Stimulated activated CD8-positive, alpha-beta memory T cell treated with anti-CD3 and anti-CD28 coated beads, Interleukin-7, amount 100 ng/mL, for 48 hours (primary cell): Measurements from ENCODE around the gene PLA2G4B.

ENCODE experiments used
- DNase-seq, 2 donors: peaks; one replicate each; pipeline ENCODE4 v3.0.0-alpha.2; 2020; ENCODE audit warnings: low read depth in 1 of 2; ENCODE audit errors: extremely low read depth in 1 of 2

The PLA2G4B gene

GRCh38 chr15:41869770-41870688 lies 31.4 kb downstream of the PLA2G4B start:
- no peak for DNase-seq

- DNase-seq: peak; percentile 36 to 65
These were observed 32.0 kb downstream of the PLA2G4B start for GRCh38 chr15:41870689-41871081.

DNA sequence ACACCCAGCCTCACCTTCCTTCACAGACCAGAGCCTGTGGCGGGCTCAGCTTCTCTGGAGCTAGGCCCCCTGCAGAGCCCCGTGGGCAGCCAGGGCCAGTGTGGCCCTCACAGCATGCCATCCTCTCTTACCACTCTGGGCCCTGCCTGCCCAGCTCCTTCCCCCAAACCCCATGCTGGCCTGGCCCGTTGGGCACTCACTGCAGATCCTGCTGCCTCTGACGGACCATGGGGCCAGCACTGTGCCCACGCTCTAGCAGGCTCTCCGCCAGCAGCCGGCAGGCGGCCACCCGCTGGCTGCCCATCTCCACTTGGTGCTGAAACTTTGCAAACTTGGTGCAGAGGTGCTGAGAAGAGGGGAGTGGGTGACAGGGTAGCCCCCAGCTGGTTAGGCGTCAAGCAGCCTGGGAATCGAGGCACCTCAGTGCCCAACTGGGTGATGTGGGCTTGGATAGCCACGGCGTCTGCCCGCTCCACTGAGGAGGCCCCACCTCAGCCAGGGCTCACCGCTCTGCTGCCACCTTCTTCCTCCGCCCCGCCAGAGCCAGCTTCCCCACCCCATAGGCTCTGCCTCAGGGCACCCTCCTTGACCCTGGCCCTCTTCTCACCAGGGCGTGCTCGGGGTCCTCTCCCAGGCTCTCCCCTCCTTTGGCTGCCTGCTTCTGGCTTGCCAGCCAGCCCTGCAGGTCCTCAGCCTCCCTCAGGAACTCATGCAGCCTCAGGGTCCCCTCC lies 32.7 kb downstream of the PLA2G4B start:
- no peak for DNase-seq

- DNase-seq: no peak
These were observed 33.6 kb downstream of the PLA2G4B start for GRCh38 chr15:41872166-41872747.

DNA sequence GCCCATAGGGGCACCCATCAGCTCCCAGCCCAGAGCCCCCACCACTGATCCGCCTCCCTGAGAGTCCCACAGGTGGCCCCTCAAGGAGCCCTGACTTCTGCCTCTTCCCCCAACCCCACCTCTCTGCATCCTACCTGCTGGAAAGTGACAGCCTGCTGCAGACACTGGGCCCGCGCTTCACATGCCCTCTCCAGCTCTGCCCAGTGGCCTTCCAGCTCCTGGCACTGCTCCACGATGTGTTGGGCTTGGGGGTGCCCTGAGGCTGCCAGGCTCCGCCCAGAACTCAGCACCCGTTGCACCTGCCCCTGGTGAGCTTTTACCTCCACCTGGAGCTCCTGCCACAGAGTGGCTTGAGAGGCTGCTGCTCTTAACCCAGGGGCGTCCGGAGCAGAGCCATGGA lies 35.1 kb downstream of the PLA2G4B start:
- no peak for DNase-seq

DNA sequence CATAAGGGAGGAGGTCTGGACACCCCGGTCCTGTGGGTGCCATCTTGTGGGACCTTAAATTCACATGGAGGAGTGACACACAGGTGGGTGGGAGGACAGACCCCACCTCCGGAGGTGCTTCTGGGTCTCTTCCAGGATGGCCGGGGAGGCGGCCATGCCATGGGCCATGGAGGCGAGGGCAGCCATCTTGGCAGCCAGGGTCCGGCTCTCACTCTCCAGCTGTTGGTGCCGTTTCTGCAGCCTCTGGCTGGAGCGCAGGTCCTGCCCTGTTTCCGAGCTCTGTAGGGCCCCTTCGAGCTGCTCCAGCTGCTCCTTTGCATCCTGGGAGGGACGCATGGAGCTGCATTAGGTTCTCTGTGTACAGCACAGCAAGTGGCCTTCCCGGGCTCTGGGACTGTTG lies 36.1 kb downstream of the PLA2G4B start:
- no peak for DNase-seq

DNA sequence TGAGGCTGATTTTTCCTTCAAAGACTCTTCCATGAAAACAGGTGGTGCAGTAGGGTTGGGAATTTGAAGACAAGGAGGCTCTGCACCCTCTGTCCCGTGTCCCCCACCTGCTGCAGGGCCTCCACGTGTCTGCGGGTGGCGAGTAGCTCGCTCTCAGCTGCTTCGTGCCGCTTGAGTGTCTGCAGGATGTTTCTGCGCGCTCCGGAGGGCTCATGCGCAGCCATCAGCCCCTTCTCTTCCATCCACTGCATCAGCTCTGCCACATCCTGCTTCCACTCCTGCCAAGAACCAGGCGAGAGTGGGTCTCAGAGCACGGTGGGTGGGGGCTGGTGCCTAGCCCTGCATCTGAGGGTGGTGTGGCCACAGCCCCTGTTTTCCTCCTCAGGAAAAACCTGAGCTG lies 37.4 kb downstream of the PLA2G4B start:
- no peak for DNase-seq

GRCh38 chr15:41876689-41877088 lies 38.0 kb downstream of the PLA2G4B start:
- DNase-seq: no peak

DNA sequence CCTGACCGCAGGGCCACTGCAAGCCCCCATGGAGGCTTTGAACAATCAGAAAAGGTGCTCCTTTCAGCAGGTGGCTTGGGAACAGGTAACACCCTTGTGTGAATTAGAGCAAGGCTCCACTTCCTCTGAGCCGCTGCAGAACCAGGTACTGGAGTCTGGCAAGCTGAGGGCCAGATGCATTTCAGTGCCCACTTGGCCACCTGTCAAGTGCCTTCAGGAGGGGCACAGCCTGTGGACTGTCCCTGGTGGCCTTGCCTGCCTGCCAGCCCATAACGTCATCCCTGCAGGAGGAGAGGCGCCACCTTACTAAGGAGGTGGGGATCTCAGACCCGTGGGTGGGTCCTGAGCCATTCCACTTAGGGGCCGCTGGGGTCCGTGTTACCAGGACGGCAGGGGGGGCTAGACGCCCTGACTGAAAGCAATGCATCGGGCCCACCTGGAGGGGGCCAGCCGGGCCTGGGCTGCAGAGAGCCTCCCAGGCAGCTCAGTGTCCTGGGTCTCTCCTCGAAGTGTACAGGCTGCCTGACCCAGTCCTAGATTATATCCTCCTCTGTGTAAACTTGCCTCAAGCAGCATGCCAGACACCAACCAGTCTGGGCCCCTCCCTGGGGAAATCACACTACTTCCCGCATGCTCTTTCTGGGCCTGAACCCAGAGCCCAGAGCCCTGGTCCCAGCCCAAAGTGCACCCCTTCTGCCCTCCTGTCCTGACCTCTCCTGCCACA lies 39.1 kb downstream of the PLA2G4B start:
- DNase-seq: no peak

DNA sequence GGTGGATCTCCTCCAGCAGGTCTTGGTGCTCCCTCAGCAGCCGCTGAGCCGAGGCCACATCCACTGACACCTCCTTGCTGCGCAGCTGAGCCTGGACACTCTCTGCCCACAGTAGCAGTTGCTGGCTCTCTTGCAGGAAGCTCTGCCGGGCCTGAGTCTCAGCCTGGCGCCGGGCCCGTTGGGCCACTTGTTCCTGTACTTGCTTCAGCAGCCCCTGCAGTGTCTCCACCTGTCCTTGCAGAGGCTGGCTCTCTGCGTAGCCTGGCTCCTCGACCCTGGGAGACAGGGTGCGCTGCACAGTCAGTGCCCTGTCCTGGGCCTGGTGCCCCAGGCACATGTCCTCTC lies 39.7 kb downstream of the PLA2G4B start:
- DNase-seq: no peak

DNA sequence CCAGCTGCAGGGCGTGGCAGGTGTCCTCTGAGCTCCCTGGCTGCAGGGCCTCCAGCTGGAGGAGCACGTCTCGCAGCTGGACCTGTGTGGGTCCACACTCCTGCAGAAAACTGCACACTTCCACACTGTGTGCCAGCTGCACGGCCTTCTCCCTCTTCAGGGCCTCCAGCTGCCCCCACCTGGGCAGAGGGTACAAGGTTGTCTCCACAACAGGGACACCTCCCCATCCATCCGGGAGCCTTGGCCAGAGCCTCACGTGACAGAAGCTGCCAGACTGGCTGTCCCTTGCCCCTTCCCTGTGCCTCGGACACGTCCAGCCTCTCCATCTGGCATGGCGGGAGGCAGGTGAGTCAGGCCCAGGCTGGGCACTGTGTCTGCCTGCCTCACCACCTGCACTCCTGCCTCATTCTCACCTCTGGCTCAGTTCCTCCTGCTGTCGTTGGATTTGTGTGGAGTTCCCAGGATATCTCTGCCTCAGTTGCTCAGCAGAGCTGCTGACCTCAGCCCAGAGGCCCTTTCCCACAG lies 40.7 kb downstream of the PLA2G4B start:
- no peak for DNase-seq

DNA sequence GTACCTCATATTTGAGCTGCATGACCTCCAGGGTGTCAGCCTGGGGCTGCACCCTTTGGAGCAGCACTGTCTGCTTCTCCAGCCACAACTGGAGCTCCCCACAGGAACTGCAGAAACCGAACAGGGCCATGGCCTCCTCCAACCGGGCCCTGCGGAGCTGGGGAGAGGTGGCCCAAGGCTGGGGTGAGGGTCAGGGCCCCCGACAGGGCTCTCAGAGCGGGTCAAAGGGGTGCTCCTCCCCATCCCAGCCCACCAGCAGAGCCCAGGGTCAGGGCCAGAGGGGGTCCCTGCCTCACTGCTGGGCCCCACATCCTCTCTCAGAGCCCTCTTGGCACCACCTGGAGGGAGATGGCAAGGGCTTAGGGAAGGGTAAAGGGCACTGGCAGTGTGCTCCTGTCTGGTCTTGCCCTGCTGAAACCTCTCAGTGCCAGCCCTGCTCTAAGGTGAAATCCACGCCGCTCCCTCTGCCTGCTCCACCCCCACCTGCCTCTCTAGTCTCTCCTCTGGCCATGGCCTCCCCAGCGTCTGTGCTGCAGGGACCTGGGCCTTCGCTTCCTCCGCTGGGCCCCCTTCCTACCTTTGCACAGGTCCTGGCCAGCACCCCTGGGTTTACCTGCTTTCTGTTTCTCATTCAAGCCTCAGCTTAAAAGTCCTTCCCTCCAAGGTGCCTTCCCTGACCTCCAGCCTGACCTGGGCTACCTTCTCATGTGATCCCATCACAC lies 41.7 kb downstream of the PLA2G4B start:
- no peak for DNase-seq

- no peak for DNase-seq
These were observed 42.4 kb downstream of the PLA2G4B start for GRCh38 chr15:41881086-41881485.

DNA sequence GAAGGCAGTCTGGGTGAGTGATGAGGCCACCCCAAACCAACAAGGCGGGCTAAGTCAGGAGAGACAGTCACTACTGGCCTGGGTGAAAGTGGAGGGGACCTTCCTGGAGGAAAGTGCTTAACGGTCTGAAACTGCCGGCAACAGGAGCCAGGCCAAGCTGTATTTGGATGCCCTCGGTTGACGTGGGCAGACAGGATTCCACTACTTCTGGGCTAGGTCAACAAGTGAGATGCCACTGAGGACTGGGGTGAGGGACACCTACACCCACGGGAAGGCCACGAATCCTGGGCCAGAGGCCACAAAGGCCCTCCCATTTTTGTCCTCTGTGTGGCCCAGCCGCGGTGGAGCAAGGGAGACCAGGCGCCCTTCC lies 42.9 kb downstream of the PLA2G4B start:
- no peak for DNase-seq

- DNase-seq: no peak
These were observed 43.5 kb downstream of the PLA2G4B start for GRCh38 chr15:41881920-41882688.

- DNase-seq: no peak
These were observed 44.2 kb downstream of the PLA2G4B start for GRCh38 chr15:41882689-41883483.

DNA sequence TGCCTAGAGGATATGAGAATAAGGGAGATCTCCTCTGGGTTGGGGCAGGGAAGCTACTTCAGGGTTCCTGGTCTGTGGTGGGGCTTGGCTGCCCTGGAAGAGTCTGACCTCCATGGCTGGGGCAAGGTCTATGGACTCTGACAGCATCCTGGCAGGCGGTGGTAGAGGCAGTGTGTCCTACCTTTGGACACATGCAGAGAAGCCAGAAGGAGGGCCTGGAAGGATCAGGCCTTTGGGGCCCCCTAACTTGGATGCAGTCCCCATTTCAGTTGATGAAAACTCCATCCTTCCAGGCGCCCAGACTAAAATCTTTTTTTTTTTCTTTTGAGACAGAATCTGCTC lies 44.8 kb downstream of the PLA2G4B start:
- no peak for DNase-seq

DNA sequence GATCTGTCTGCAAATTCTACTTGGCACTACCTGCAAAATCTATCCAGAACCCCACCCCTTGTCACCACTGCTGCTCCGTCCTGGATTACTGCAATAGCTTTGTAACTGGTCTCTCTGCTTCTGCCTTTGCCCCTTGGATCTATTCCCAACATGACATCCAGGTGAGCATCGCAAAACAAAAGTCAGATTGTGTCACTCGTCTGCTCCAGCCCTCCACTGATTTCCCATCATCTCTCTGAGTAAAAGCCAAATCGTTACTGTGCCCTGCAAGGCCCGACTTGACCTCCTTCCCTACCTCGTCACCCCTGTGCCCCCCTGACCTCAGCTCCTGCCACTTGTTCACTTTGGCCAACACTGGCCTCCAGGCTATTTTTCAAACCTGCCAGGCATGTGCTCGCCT lies 45.8 kb downstream of the PLA2G4B start:
- DNase-seq: no peak

- no peak for DNase-seq
These were observed 46.7 kb downstream of the PLA2G4B start for GRCh38 chr15:41885321-41885720.
